Measurements from ENCODE around the gene NRXN3.

GRCh38 chr14:78131201-78131600 lies 39.0 kb upstream of the NRXN3 start:
- TF ChIP-seq EZH2phosphoT487 (conservative IDR thresholded peaks at IDR 0.05; ENCODE audit: low read length) (no peak), CTCF (IDR thresholded peaks at IDR 0.05; ENCODE audit: insufficient read depth, low read length, poor library complexity, severe bottlenecking) (no peak)
